HUES6 (cell line): ENCODE measurements around the gene DAP.

Experiments
- H3K27ac ChIP-seq: 2 replicates; pipeline ENCODE4 v1.7.0; 2013; ENCODE audit warnings: low read depth, mild to moderate bottlenecking, low read length, inconsistent platforms
- H3K27me3 ChIP-seq: 2 replicates; pipeline ENCODE4 v1.6.1; 2013; ENCODE audit warnings: low read length; ENCODE audit not compliant: control insufficient read depth, insufficient read depth
- H3K36me3 ChIP-seq: 2 replicates; pipeline ENCODE4 v1.6.1; 2013; ENCODE audit warnings: low read length; ENCODE audit not compliant: control insufficient read depth, insufficient read depth
- H3K4me1 ChIP-seq: 2 replicates; pipeline ENCODE4 v1.6.1; 2013; ENCODE audit warnings: low read length; ENCODE audit not compliant: control insufficient read depth, insufficient read depth
- H3K4me3 ChIP-seq: 2 replicates; pipeline ENCODE4 v1.5.1; 2013; ENCODE audit warnings: low read depth, low read length
- H3K9ac ChIP-seq: one replicate; pipeline ENCODE4 v1.6.1; 2013; ENCODE audit warnings: mild to moderate bottlenecking, low read length
- H3K9me3 ChIP-seq: 2 replicates; pipeline ENCODE4 v1.6.1; 2013; ENCODE audit warnings: low read depth, low read length; ENCODE audit not compliant: control insufficient read depth, insufficient read depth

DAP gene

GRCh38 chr5:10745133-10745532, 15.9 kb downstream of the DAP start:
- Histone ChIP-seq H3K4me3 (no peak overlapping the region), H3K27ac (no peak overlapping the region), H3K9ac (no peak overlapping the region), H3K36me3 (peaks cover 41% of the 10 kb centered on the region), H3K4me1 (no peaks in the 10 kb centered on the region), H3K9me3 (peaks cover 4% of the 10 kb centered on the region; the same call in 1 of the 2 replicates), H3K27me3 (no peaks in the 10 kb centered on the region)

GRCh38 chr5:10744681-10745080, 16.4 kb downstream of the DAP start:
- H3K4me1 ChIP-seq, result no peaks in the 10 kb centered on the region
- no peaks in the 10 kb centered on the region for H3K27me3 ChIP-seq
- no peak overlapping the region for H3K9ac ChIP-seq
- H3K4me3 ChIP-seq, result no peak overlapping the region
- no peak overlapping the region for H3K27ac ChIP-seq
- H3K36me3 ChIP-seq, result peaks cover 41% of the 10 kb centered on the region
- H3K9me3 ChIP-seq, result peaks cover 4% of the 10 kb centered on the region; the same call in 1 of the 2 replicates

DNA sequence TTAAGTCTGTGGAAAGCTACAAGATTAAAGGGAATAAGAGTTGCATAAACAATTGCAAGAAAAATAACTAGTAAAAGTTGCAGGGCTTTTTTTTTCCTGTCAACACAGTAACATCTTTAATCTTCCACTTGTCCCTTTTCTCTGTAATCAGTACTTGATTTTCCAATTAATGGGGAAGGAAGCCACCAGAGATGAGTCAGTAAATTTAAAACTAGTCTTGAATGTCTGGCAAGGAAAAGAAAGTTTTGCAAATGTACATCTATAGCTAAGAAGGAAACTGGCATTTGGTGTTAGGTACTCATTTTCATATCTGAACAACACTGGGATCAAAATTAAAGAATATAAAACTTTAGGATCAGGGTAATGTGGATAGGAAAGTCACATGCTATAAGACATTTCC, 17.1 kb downstream of the DAP start:
- Histone ChIP-seq H3K9me3 (peaks cover 4% of the 10 kb centered on the region; the same call in 1 of the 2 replicates), H3K4me1 (no peaks in the 10 kb centered on the region), H3K27ac (no peak overlapping the region), H3K27me3 (no peaks in the 10 kb centered on the region), H3K4me3 (no peak overlapping the region), H3K36me3 (peaks cover 41% of the 10 kb centered on the region), H3K9ac (no peak overlapping the region)

GRCh38 chr5:10743526-10743925, 17.5 kb downstream of the DAP start:
- H3K4me1 ChIP-seq, result no peaks in the 10 kb centered on the region
- H3K27ac ChIP-seq, result no peak overlapping the region
- H3K27me3 ChIP-seq, result no peaks in the 10 kb centered on the region
- peaks cover 4% of the 10 kb centered on the region; the same call in 1 of the 2 replicates for H3K9me3 ChIP-seq
- peaks cover 41% of the 10 kb centered on the region for H3K36me3 ChIP-seq
- H3K4me3 ChIP-seq, result no peak overlapping the region
- H3K9ac ChIP-seq, result no peak overlapping the region

DNA sequence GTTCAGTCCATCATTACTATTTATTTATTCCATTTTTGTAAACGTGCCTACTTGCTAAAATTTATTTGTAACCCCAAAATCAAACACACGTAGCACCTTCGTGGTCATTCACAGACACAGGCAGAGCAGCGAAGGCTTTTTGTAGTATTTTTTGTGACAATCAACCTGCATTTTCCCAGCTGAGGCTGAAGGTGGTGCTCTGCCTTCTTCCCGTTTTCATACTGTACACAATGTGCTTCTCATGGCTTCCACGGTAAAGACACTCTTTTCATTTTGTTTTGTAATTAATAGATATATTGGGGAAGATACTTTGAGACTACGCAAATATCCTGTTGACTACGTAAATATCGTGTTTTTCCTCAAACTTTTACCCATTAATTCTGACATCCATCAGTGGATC, 19.4 kb downstream of the DAP start:
- peaks cover 30% of the 10 kb centered on the region for H3K36me3 ChIP-seq

DNA sequence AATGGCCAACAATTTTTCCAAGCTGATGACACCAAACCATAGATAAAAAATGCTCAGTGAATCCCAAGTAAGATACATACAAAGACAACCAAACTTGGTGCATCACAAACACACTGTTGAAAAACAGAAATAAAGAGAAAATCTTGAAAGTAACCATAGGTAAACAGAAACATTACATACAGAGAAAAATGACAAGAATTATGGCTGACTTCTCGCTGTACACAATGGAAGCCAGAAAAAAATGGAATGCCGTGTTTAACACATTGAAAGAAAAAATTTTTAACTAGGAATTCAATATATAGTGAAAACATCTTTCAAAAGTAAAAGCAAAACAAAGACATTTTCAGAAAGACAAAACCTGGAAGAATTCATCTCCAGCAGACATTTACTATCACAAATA, 20.6 kb downstream of the DAP start:
- no peak overlapping the region for H3K4me3 ChIP-seq
- H3K9ac ChIP-seq, result no peak overlapping the region
- no peaks in the 10 kb centered on the region for H3K4me1 ChIP-seq
- no peaks in the 10 kb centered on the region for H3K27me3 ChIP-seq
- H3K27ac ChIP-seq, result no peak overlapping the region
- H3K9me3 ChIP-seq, result peaks cover 4% of the 10 kb centered on the region; the same call in 1 of the 2 replicates
- peaks cover 23% of the 10 kb centered on the region for H3K36me3 ChIP-seq

More for the DNA sequence above, 19.4 kb downstream of the DAP start:
- Histone ChIP-seq H3K9ac (no peak overlapping the region), H3K9me3 (peaks cover 4% of the 10 kb centered on the region; the same call in 1 of the 2 replicates), H3K4me3 (no peak overlapping the region), H3K27ac (no peak overlapping the region), H3K27me3 (no peaks in the 10 kb centered on the region), H3K4me1 (no peaks in the 10 kb centered on the region)

GRCh38 chr5:10737880-10738279, 23.2 kb downstream of the DAP start:
- Histone ChIP-seq H3K9ac (no peak overlapping the region), H3K9me3 (peaks cover 4% of the 10 kb centered on the region; the same call in 1 of the 2 replicates), H3K27ac (no peak overlapping the region), H3K27me3 (no peaks in the 10 kb centered on the region), H3K36me3 (peaks cover 9% of the 10 kb centered on the region; the same call in 1 of the 2 replicates), H3K4me3 (no peak overlapping the region), H3K4me1 (no peaks in the 10 kb centered on the region)

- Histone ChIP-seq H3K4me1 (no peaks in the 10 kb centered on the region), H3K36me3 (peaks cover 17% of the 10 kb centered on the region), H3K9me3 (peaks cover 4% of the 10 kb centered on the region; the same call in 1 of the 2 replicates), H3K4me3 (no peak overlapping the region), H3K27me3 (no peaks in the 10 kb centered on the region), H3K9ac (no peak overlapping the region), H3K27ac (no peak overlapping the region)
Measured at GRCh38 chr5:10736808-10737207, 24.2 kb downstream of the DAP start.

DNA sequence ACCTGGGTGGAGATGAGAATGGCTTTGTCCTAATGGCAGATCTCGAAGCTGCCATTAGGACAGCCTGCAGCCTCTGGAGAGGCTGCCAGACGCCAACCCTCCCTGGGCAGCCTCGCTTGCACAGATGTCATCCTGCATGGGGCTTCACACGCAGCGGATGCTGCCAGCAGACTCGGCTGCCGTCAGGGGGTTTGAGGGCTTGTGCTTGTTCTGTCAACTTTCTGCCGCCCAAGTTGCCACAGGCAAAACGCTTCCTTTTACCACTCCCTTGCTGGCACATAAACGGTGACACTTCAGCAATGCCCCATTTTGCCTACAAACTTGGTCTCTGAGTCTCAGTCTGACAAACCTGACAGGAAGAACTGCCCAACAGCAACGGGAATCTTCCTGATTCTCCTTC, 24.7 kb downstream of the DAP start:
- H3K36me3 ChIP-seq, result peaks cover 19% of the 10 kb centered on the region

GRCh38 chr5:10735569-10736276, 25.3 kb downstream of the DAP start:
- Histone ChIP-seq H3K4me1 (no peaks in the 10 kb centered on the region), H3K36me3 (peaks cover 19% of the 10 kb centered on the region), H3K27me3 (no peaks in the 10 kb centered on the region), H3K9ac (no peak overlapping the region), H3K4me3 (no peak overlapping the region), H3K27ac (no peak overlapping the region), H3K9me3 (peaks cover under 1% of the 10 kb centered on the region; the same call in 1 of the 2 replicates)

More for the DNA sequence above, 24.7 kb downstream of the DAP start:
- H3K27ac ChIP-seq, result no peak overlapping the region
- H3K4me3 ChIP-seq, result no peak overlapping the region
- no peaks in the 10 kb centered on the region for H3K4me1 ChIP-seq
- peaks cover 4% of the 10 kb centered on the region; the same call in 1 of the 2 replicates for H3K9me3 ChIP-seq
- no peak overlapping the region for H3K9ac ChIP-seq
- H3K27me3 ChIP-seq, result no peaks in the 10 kb centered on the region

- Histone ChIP-seq H3K9me3 (no peaks in the 10 kb centered on the region), H3K4me3 (no peak overlapping the region), H3K9ac (no peak overlapping the region), H3K27me3 (no peaks in the 10 kb centered on the region), H3K27ac (no peak overlapping the region), H3K4me1 (no peaks in the 10 kb centered on the region), H3K36me3 (peaks cover 19% of the 10 kb centered on the region)
Measured at GRCh38 chr5:10734832-10735523, 26.1 kb downstream of the DAP start.
